CD14-positive monocyte (primary cell): ENCODE data around the gene TSGA10IP. TPM values are rescaled to one million over a fixed set of nuclear protein-coding genes. Genes with fewer than 3 reads are reported as not detected.

Experiments used
- DNase-seq, 3 donors: peaks; one replicate each; pipeline ENCODE4 v3.0.0-alpha.2; 2011 to 2022
- H2AFZ ChIP-seq: 2 replicates; pipeline ENCODE4 v1.6.0; 2012; ENCODE audit warnings: mild to moderate bottlenecking, low read depth, low read length, inconsistent platforms; ENCODE audit not compliant: insufficient read depth, poor library complexity, severe bottlenecking
- H3K27ac ChIP-seq, 2 donors: 1 replicate in 1 of 2; 2 replicates in 1 of 2; pipeline ENCODE4 v1.5.1; 2012 to 2013; ENCODE audit warnings: low read length in 2 of 2, control low read depth in 1 of 2, inconsistent platforms in 1 of 2, low read depth in 1 of 2, mild to moderate bottlenecking in 1 of 2
- H3K27me3 ChIP-seq, 2 donors: one replicate each; pipeline versions ENCODE4 v1.6.0 to v1.6.1; 2011 to 2013; ENCODE audit warnings: low read length in 2 of 2; ENCODE audit not compliant: control insufficient read depth in 2 of 2, insufficient read depth in 2 of 2
- H3K36me3 ChIP-seq, 2 donors: replicated peaks in 1 of 2; 1 replicate in 1 of 2; 2 replicates in 1 of 2; pipeline versions ENCODE4 v1.5.1 to v1.6.1; 2012 to 2013; ENCODE audit warnings: low read length in 2 of 2, control low read depth in 1 of 2, inconsistent platforms in 1 of 2, mild to moderate bottlenecking in 1 of 2; ENCODE audit not compliant: insufficient read depth in 2 of 2, control insufficient read depth in 1 of 2
- H3K4me1 ChIP-seq, 2 donors: 1 replicate in 1 of 2; 2 replicates in 1 of 2; pipeline versions ENCODE4 v1.5.1 to v1.6.1; 2012 to 2013; ENCODE audit warnings: low read length in 2 of 2, control low read depth in 1 of 2, inconsistent platforms in 1 of 2, mild to moderate bottlenecking in 1 of 2, moderate library complexity in 1 of 2; ENCODE audit not compliant: insufficient read depth in 2 of 2, control insufficient read depth in 1 of 2
- H3K4me2 ChIP-seq: replicated peaks from 2 replicates; pipeline ENCODE3; 2012; ENCODE audit warnings: low read length, moderate library complexity, mild to moderate bottlenecking; ENCODE audit not compliant: poor library complexity, severe bottlenecking; ENCODE audit errors: extremely low read depth
- H3K4me3 ChIP-seq, 3 experiments: fragments of 200-600 bp in 1 of 3; sonication (generic) in 1 of 3; replicated peaks in 1 of 3; 1 replicate in 2 of 3; 2 replicates in 1 of 3; pipeline ENCODE4 v1.5.1; 2011 to 2013; ENCODE audit warnings: low read length in 3 of 3, mild to moderate bottlenecking in 3 of 3, control low read depth in 2 of 3, low read depth in 2 of 3, inconsistent platforms in 1 of 3, moderate library complexity in 1 of 3
- H3K79me2 ChIP-seq: 2 replicates; pipeline ENCODE4 v1.6.0; 2012; ENCODE audit warnings: mild to moderate bottlenecking, control low read depth, inconsistent platforms, low read length, moderate library complexity; ENCODE audit not compliant: insufficient read depth
- H3K9ac ChIP-seq: 2 replicates; pipeline ENCODE4 v1.6.0; 2017; ENCODE audit warnings: low read length, mild to moderate bottlenecking; ENCODE audit not compliant: insufficient read depth, poor library complexity, severe bottlenecking
- H3K9me3 ChIP-seq, 2 donors: replicated peaks in 1 of 2; 1 replicate in 1 of 2; 2 replicates in 1 of 2; pipeline versions ENCODE4 v1.5.1 to v1.6.1; 2012 to 2013; ENCODE audit warnings: low read length in 2 of 2, control low read depth in 1 of 2; ENCODE audit not compliant: control insufficient read depth in 1 of 2, insufficient read depth in 1 of 2
- H4K20me1 ChIP-seq: 2 replicates; pipeline ENCODE4 v1.6.0; 2012; ENCODE audit warnings: mild to moderate bottlenecking, low read length, control low read depth, moderate library complexity; ENCODE audit not compliant: insufficient read depth
- H3K27ac Mint-ChIP-seq, 7 donors: one replicate each; pipeline ENCODE4 v1.8.0; 2020; ENCODE audit warnings: mild to moderate bottlenecking in 7 of 7, mixed read lengths in 7 of 7, moderate library complexity in 6 of 7, inconsistent platforms in 2 of 7
- H3K27me3 Mint-ChIP-seq, 3 donors: one replicate each; pipeline ENCODE4 v1.8.0; 2021 to 2022; ENCODE audit warnings: low read depth in 3 of 3, mild to moderate bottlenecking in 3 of 3, mixed read lengths in 3 of 3, moderate library complexity in 3 of 3, inconsistent platforms in 1 of 3
- H3K36me3 Mint-ChIP-seq, 2 donors: one replicate each; pipeline ENCODE4 v1.8.0; 2020; ENCODE audit warnings: mixed read lengths in 2 of 2, inconsistent platforms in 1 of 2, mild to moderate bottlenecking in 1 of 2
- H3K4me1 Mint-ChIP-seq: one replicate; pipeline ENCODE4 v1.8.0; 2020; ENCODE audit warnings: mild to moderate bottlenecking, mixed read lengths
- H3K4me3 Mint-ChIP-seq, 2 donors: one replicate each; pipeline ENCODE4 v1.8.0; 2020; ENCODE audit warnings: mild to moderate bottlenecking in 2 of 2, mixed read lengths in 2 of 2, moderate library complexity in 1 of 2
- H3K9me3 Mint-ChIP-seq, 7 donors: one replicate each; pipeline ENCODE4 v1.8.0; 2020 to 2022; ENCODE audit warnings: mixed read lengths in 7 of 7, mild to moderate bottlenecking in 6 of 7, moderate library complexity in 6 of 7, inconsistent platforms in 2 of 7
- WGBS: methylation state at CpG from one replicate; pipeline ENCODE4 v1.1.5; 2013; ENCODE audit warnings: missing lambda C conversion rate; ENCODE audit not compliant: insufficient coverage; 5-methylcytosine and 5-hydroxymethylcytosine counted together
- intact Hi-C, 2 donors: fragments of 100-400 bp; cut with micrococcal nuclease; formaldehyde crosslinking; loops; one replicate each; pipeline versions ENCODE4 v1.15.0 to v1.15.1; 2023
- polyA plus RNA-seq, 3 donors: library from polyadenylated mRNA; depleted of rRNA in 1 of 3; unstranded in 2 of 3; stranded (reverse) in 1 of 3; fragments of 300-500 nt in 2 of 3; fragments of >200 nt in 1 of 3; fragmentation: Illumina TruSeq in 2 of 3; gene quantifications; 1 replicate in 2 of 3; 2 replicates in 1 of 3; pipeline ENCODE4 v1.2.3, GENCODE V29; 2012 to 2021
- TF ChIP-seq, protein P1 (sequence below): fragments of 200-600 bp; IDR thresholded peaks from one replicate; pipeline ENCODE4 v1.8.0; 2022; ENCODE audit warnings: antibody characterized with exemption, mild to moderate bottlenecking

TSGA10IP gene
- polyA plus RNA-seq, 3 donors: 0.67 to 0.71 TPM; not detected in 1

DNA sequence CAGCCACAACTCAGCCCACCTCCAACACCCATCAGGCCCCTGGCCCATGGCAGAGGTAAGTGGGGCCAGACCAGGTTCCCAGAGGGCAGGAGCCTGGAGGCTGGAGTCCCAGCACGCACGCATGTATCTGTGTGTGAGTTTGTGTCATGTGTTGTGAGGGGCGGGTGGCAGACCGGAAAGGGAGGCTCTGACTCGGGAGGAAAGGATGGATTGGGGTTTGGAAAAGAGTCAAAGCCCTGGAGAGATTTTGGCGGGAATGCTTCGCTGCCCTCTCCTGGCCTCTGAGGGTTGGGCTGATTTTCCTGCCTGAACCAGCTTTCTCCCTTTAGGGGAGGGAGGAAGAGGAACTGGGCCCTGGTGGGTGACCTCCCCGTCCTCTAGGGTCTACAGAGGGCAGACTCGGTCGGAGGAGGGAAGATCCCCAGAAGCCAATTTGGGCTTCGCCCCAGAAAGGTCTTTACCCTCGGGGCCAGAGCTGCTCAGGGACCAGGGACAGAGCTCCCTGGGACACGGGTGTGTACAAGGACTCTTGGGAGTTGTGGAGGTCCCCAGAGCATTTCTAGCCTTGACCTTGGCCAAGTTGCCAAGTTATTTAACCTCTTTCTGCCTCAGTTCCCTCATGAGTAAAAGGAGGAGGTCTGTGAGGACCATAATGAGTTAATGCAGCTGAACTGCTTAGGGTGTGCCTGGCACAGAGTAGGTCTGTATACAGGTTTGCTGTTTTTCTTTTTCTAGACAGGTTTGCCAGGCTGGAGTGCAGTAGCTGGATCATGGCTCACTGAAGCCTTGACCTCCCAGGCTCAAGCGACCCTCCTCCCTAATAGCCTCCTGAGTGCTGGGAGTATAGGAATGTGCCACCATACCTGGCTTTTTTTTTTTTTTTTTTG lies 33.4 kb upstream of the TSGA10IP start:
- H2AFZ ChIP-seq: no peak overlapping the region
- intact Hi-C loops: no loop called here
- no peak overlapping the region for H3K4me2 ChIP-seq
- H3K27me3 ChIP-seq: no peaks in the 10 kb centered on the region
- H3K4me3 Mint-ChIP-seq: no peak overlapping the region
- peaks cover 36% of the 10 kb centered on the region for H3K4me1 Mint-ChIP-seq
- H3K27ac ChIP-seq: no peak overlapping the region
- H3K27me3 Mint-ChIP-seq: peaks cover 0 to 8% (median 4%) of the 10 kb centered on the region in 3 donors
- H3K9me3 ChIP-seq: no peaks in the 10 kb centered on the region
- no peaks in the 10 kb centered on the region for H3K36me3 ChIP-seq
- H3K9me3 Mint-ChIP-seq: no peaks in the 10 kb centered on the region
- no peak for DNase-seq
- H3K79me2 ChIP-seq: peaks cover 3% of the 10 kb centered on the region
- peaks cover 10% of the 10 kb centered on the region for H4K20me1 ChIP-seq
- no peak overlapping the region for H3K4me3 ChIP-seq
- H3K9ac ChIP-seq: no peak overlapping the region
- 5% methylated on average over 11 of the region's 14 CpGs for WGBS
- TF ChIP-seq, protein P1, sequence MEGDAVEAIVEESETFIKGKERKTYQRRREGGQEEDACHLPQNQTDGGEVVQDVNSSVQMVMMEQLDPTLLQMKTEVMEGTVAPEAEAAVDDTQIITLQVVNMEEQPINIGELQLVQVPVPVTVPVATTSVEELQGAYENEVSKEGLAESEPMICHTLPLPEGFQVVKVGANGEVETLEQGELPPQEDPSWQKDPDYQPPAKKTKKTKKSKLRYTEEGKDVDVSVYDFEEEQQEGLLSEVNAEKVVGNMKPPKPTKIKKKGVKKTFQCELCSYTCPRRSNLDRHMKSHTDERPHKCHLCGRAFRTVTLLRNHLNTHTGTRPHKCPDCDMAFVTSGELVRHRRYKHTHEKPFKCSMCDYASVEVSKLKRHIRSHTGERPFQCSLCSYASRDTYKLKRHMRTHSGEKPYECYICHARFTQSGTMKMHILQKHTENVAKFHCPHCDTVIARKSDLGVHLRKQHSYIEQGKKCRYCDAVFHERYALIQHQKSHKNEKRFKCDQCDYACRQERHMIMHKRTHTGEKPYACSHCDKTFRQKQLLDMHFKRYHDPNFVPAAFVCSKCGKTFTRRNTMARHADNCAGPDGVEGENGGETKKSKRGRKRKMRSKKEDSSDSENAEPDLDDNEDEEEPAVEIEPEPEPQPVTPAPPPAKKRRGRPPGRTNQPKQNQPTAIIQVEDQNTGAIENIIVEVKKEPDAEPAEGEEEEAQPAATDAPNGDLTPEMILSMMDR: no peak
- H3K36me3 Mint-ChIP-seq: peaks cover 2 to 4% of the 10 kb centered on the region in 2 donors
- peak overlapping the region in 2 of 7 donors; percentile 30 to 31 for H3K27ac Mint-ChIP-seq
- H3K4me1 ChIP-seq: peaks cover 35 to 39% of the 10 kb centered on the region in 2 donors

DNA sequence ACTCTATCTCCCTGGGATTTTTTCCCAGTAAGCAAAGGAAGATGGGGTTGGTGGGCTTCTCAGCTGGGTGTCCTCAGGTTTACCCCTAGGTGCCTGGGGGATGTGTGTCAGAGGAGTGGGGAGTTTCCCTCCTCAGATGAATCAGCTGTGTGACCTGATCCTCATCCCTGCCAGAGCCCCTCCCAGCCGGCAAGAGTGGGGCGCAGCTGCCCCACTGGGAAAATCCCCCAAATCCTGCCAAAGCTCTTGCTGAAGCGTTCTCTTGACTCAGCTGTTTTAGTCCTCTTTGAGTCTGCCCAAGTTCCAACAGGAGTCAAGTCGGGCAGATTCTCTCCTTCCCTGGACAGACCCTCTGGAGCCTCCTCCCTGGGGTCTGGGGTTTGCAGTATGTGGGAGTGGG lies 32.4 kb upstream of the TSGA10IP start:
- peak overlapping the region in 1 of 7 donors; percentile 77 for H3K27ac Mint-ChIP-seq
- Histone ChIP-seq H3K4me3 (no peak overlapping the region), H3K36me3 (no peaks in the 10 kb centered on the region), H3K27me3 (no peaks in the 10 kb centered on the region), H3K79me2 (peaks cover 12% of the 10 kb centered on the region), H3K27ac (no peak overlapping the region), H3K4me1 (peaks cover 44 to 48% of the 10 kb centered on the region in 2 donors), H4K20me1 (peaks cover 10% of the 10 kb centered on the region), H3K9me3 (no peaks in the 10 kb centered on the region), H2AFZ (no peak overlapping the region), H3K9ac (no peak overlapping the region), H3K4me2 (no peak overlapping the region)
- peaks cover 44% of the 10 kb centered on the region for H3K4me1 Mint-ChIP-seq
- peaks cover 6 to 8% of the 10 kb centered on the region in 2 donors for H3K36me3 Mint-ChIP-seq
- peaks cover 0 to 6% (median 4%) of the 10 kb centered on the region in 3 donors for H3K27me3 Mint-ChIP-seq
- no peaks in the 10 kb centered on the region for H3K9me3 Mint-ChIP-seq
- no peak overlapping the region for H3K4me3 Mint-ChIP-seq
- 88% methylated on average over 3 of the region's 4 CpGs for WGBS
- TF ChIP-seq, protein P1: no peak
- peak in 1 of 3 donors; percentile 76 for DNase-seq
- intact Hi-C loops: no loop called here
